Tibial nerve (tissue), 4 donors: ENCODE measurements around the gene KRT71.

Source experiments
- CTCF ChIP-seq, 5 experiments: fragments of 200-600 bp in 3 of 5; fragments of 450-650 bp in 2 of 5; sonication (generic) in 3 of 5; IDR thresholded peaks; one replicate each; pipeline ENCODE4 v1.5.1; 2016 to 2019; ENCODE audit warnings: antibody characterized with exemption in 5 of 5, mild to moderate bottlenecking in 3 of 5, moderate library complexity in 2 of 5
- EP300 ChIP-seq, 2 donors: sonication (generic); formaldehyde crosslinking; IDR thresholded peaks; one replicate each; pipeline ENCODE4 v1.6.1; 2017; ENCODE audit warnings: antibody characterized with exemption in 2 of 2, mild to moderate bottlenecking in 1 of 2
- POLR2A ChIP-seq, 2 donors: fragments of 450-650 bp; IDR thresholded peaks; one replicate each; pipeline ENCODE4 v1.6.1; 2017; ENCODE audit warnings: antibody characterized with exemption in 2 of 2, mild to moderate bottlenecking in 2 of 2, moderate library complexity in 2 of 2

- TF ChIP-seq CTCF (IDR thresholded peaks at IDR 0.05) (no peak), POLR2A (IDR thresholded peaks at IDR 0.05) (no peak), EP300 (IDR thresholded peaks at IDR 0.05) (no peak)
Observed at GRCh38 chr12:52530366-52530765, 22.6 kb downstream of the KRT71 start.
